ENCODE results near the gene GNB5.

GNB5 gene

GRCh38 chr15:52139599-52140462, 51.4 kb downstream of the GNB5 start:
- DNase-seq: peak; percentile 32

DNA sequence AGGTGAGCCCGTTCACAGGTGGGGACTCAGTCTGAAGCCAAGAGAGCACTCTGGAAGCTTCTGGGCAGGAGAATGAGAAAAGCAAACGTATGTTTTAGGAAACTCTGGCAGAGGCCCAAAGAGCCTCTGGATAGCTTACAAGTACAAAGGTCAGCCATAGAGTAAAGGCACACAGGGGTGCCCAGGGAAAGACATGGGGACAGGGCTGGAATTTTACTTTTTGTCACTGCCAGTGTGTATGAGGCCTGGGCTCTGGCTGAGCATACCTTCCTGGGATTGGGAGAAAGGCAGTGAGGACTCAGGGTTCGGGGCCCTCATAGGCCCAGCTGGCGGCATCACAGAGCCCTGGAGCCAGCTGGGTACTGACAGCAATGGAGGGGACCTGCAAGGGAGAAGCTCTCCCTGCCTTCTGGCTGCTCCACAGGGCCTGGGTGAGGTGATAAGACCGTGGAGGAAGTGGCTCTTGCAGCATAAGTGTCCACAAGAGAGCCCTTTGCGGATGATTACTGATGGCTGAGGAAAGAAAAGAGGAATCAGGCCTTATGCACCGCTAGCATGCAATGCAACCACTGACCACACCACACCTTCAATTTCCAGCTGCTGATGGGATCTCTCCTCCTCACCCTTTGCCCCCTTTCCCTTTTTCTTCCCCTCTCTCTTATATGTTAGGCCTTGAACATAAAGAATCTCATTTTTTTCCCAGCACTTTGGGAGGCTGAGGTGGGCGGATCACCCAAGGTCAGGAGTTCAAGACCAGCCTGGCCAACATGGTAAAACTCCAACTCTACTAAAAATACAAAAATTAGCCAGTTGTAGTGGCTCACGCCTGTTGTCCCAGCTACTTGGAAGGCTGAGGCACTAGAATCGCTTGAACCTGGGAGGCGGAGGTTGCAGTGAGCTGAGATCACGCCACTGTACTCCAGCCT, 53.5 kb downstream of the GNB5 start:
- DNase-seq: no peak

GRCh38 chr15:52136442-52136980, 54.7 kb downstream of the GNB5 start:
- no peak for DNase-seq

DNA sequence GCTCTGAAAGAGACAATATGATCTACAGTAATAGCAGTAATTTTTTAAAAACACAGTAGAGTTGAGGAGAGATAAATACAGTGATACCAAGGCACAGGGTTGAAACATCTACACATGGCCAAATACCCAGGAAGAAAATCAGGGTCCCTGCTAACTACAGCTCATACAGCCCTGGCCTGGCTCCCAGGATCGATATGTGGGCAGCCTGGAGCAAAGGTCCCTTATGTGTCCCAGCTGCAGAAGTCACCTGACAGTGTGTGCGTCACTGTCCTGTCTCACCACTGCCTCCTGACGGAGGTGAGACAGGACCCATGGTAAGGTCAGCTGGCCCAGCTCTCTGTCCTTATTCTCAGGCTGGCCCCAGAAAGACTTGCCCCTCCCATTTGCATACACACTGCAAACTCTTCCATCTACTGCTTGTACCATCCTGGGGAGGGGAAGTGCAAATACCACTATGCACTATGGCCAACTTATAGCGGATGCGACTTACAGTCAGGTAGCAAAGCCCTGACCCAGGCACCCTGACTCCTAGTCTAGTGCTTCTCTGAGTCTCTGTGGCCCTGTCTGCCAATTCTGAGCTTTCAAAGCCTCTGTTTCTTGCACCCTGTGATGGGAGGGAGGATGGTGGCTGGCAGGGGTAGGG, 56.6 kb downstream of the GNB5 start:
- no peak for DNase-seq

- no peak for DNase-seq
Observed at GRCh38 chr15:52133510-52134220, 57.5 kb downstream of the GNB5 start.

GRCh38 chr15:52132066-52132465, 59.1 kb downstream of the GNB5 start:
- no peak for DNase-seq

- no peak for DNase-seq
Observed at GRCh38 chr15:52128568-52128967, 62.6 kb downstream of the GNB5 start.

- no peak for DNase-seq
Observed at GRCh38 chr15:52124270-52124880, 66.8 kb downstream of the GNB5 start.

DNA sequence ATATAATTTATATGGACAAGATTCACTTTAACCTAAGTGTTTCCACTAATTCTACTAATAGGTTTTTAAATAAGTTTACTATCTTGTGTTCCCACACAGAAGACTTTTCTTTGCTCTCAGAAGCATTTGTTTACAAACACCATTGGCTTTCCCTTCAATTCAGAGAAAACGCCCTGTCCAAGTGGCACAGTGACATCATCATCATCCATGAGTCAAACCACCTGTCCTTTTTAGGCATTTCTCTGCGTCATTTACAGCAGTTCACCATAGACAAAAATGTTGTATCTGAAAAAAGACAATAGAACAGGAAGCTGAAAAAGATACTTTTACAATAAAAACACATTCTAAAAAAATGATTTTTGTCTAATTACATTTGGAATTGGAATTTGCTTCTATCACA, 69.3 kb downstream of the GNB5 start:
- DNase-seq: no peak

DNA sequence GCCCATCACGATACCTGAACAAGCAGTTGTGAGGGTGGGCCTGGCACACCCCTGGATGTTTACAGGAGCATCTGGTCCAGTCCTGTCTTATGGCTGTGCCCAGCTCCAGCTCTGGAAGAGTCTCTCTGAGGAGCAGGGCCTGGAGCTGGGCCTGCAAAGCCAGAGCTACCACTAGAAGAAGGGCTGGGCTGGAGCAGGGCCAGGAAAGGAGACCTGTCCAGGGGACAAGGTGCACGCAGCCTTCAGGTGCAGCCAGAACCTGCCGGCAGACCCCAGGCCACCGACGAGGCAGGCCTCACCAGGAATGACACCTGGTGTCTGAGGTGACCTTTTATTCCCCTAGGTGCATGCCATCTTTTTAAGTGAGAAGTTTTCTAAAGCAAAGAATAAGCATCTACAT, 70.2 kb downstream of the GNB5 start:
- DNase-seq: no peak

GRCh38 chr15:52120488-52120887, 70.7 kb downstream of the GNB5 start:
- DNase-seq: no peak

GRCh38 chr15:52118969-52119749, 72.0 kb downstream of the GNB5 start:
- DNase-seq: no peak

DNA sequence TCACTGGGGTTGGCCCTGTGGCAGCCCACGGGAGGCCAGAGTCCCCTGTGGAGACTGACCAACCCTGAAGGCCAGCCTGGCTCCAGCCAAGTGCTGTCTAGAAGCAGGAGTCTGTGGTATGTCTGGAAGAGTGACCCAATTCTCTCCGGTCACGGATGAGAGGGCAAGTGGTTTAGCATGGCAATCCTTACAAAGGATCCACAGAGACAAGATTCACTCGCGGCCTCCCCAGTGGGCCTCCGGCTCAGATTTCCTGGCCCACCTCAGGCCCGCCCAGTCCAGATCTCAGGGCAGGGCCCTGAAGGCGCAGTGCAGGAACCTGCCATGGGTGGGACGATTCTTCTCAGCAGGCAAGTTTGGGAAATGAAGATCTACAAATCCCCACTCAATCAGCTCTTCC, 73.6 kb downstream of the GNB5 start:
- DNase-seq: no peak

DNA sequence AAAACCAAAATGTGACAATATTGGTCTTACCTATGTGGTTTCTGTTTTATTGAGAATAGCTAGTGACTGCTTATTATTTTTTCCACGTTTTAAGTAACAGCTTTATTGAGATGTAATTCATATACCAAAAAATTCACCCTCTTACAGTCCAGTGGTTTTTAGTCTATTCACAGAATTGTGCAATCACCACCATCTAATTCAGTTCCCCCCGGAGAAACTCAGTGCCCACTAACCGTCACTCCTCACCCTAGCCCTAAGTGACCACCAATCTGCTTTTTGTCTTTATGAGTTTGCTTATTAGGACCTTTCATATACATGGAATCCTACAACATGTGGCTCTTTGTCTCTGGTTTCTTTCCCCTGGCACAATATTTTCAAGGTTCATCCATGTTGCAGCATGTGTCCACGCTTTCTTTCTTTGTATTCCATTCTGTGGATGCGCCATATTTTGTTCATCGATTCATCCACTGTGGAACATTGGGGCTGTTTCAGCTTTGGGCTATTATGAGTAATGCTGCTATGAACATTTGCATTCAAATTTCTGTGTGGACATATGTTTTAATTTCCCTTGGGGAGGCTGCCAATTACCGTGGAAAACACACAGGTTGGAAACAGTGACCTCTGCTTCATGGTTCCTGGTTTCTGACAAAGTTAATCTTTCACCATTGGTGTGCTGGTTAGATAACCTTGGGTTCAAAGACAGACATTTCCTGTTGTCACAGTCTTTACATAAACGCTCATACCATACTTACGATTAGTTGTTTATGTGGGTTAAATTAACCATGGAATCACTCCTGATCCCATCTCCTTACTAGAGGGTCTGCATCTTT, 75.4 kb downstream of the GNB5 start:
- no peak for DNase-seq

GRCh38 chr15:52114261-52115055, 76.7 kb downstream of the GNB5 start:
- no peak for DNase-seq

DNA sequence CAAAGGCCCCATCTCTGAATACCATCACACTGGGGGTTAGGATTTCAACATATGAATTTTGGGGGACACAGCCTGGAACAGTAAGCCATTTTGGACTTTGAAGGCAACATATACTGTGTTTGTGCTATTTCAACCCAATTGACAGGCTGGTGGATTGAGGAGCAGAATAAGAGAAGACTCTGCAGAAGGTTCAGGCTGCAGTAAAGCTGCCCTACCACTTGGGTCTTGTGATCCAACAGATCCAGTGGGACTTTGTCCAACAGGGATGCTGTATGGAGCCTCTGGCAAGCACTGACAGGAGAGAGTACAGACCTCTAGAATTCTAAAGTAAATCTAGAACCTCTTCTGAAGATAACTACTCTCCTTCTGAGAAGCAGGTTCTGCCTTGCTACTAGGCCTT, 77.5 kb downstream of the GNB5 start:
- no peak for DNase-seq

- DNase-seq: no peak
Observed at GRCh38 chr15:52113235-52113634, 78.0 kb downstream of the GNB5 start.

GRCh38 chr15:52112203-52112750, 78.9 kb downstream of the GNB5 start:
- DNase-seq: peak; percentile 30
